ENCODE data around the gene LRWD1.

Gene LRWD1

GRCh38 chr7:102468478-102469350 is 3.9 kb downstream of the LRWD1 start:
- TF ChIP-seq POLR2AphosphoS5 (IDR thresholded peaks at IDR 0.05; ENCODE audit: low read depth, low read length) (no peak), SIN3A (IDR thresholded peaks at IDR 0.05; ENCODE audit: borderline replicate concordance, insufficient read depth, low read length) (no peak), REST (IDR thresholded peaks at IDR 0.05; ENCODE audit: insufficient read depth in 1 of 2, low read depth in 2 of 2, low read length in 2 of 2) (no peak), TAF1 (IDR thresholded peaks at IDR 0.05; ENCODE audit: borderline replicate concordance, insufficient read depth, low read length) (no peak), FOXP2 (optimal IDR thresholded peaks at IDR 0.05; ENCODE audit: borderline replicate concordance, extremely low read depth, extremely low read length, insufficient read depth) (no peak)

- TF ChIP-seq SIN3A (IDR thresholded peaks at IDR 0.05; ENCODE audit: borderline replicate concordance, insufficient read depth, low read length) (no peak), TAF1 (IDR thresholded peaks at IDR 0.05; ENCODE audit: borderline replicate concordance, insufficient read depth, low read length) (no peak), FOXP2 (optimal IDR thresholded peaks at IDR 0.05; ENCODE audit: borderline replicate concordance, extremely low read depth, extremely low read length, insufficient read depth) (no peak), REST (IDR thresholded peaks at IDR 0.05; ENCODE audit: insufficient read depth in 1 of 2, low read depth in 2 of 2, low read length in 2 of 2) (no peak), POLR2AphosphoS5 (IDR thresholded peaks at IDR 0.05; ENCODE audit: low read depth, low read length) (no peak)
Measured at GRCh38 chr7:102469351-102469971, 4.7 kb downstream of the LRWD1 start.

GRCh38 chr7:102469972-102470825 is 5.4 kb downstream of the LRWD1 start:
- TF ChIP-seq FOXP2 (optimal IDR thresholded peaks at IDR 0.05; ENCODE audit: borderline replicate concordance, extremely low read depth, extremely low read length, insufficient read depth) = no peak
- no peak for TF ChIP-seq POLR2AphosphoS5 (IDR thresholded peaks at IDR 0.05; ENCODE audit: low read depth, low read length)
- TF ChIP-seq REST (IDR thresholded peaks at IDR 0.05; ENCODE audit: insufficient read depth in 1 of 2, low read depth in 2 of 2, low read length in 2 of 2) = no peak
- TF ChIP-seq TAF1 (IDR thresholded peaks at IDR 0.05; ENCODE audit: borderline replicate concordance, insufficient read depth, low read length) = no peak
- no peak for TF ChIP-seq SIN3A (IDR thresholded peaks at IDR 0.05; ENCODE audit: borderline replicate concordance, insufficient read depth, low read length)

GRCh38 chr7:102471791-102472125 is 7.0 kb downstream of the LRWD1 start:
- TF ChIP-seq POLR2AphosphoS5 (IDR thresholded peaks at IDR 0.05; ENCODE audit: low read depth, low read length) (0 out of 2 replicates have a peak, but pooled peaks have one; percentile 42), FOXP2 (optimal IDR thresholded peaks at IDR 0.05; ENCODE audit: borderline replicate concordance, extremely low read depth, extremely low read length, insufficient read depth) (no peak), TAF1 (IDR thresholded peaks at IDR 0.05; ENCODE audit: borderline replicate concordance, insufficient read depth, low read length) (no peak), SIN3A (IDR thresholded peaks at IDR 0.05; ENCODE audit: borderline replicate concordance, insufficient read depth, low read length) (no peak)
